K562 (cell line): ENCODE measurements around the gene TLE3. TPM values are rescaled to one million over a fixed set of nuclear protein-coding genes. Genes with fewer than 3 reads are reported as not detected.

Experiments used
- ATAC-seq: fragments of 200-7000 bp; cut with Tn5 transposase; 3 replicates; pipeline ENCODE4 v1.9.1; 2020; ENCODE audit warnings: moderate library complexity
- BruUV-seq: library from RNA; stranded (reverse); fragments of 400-500 nt; replicated peaks from 2 replicates; lab custom pipeline; 2021; lab: Mats Ljungman, UMichigan
- CTCF ChIA-PET: fragments of 300-600 bp; formaldehyde crosslinking; extraction: SDS; loops from one replicate; lab custom pipeline; 2021; ENCODE audit warnings: low intra/inter-chr PET ratio; lab: Yijun Ruan, JAX
- POLR2A ChIA-PET: fragments of 300-600, 350-650 bp; sonication (Branson Sonifier 250); formaldehyde crosslinking; extraction: SDS; loops from one replicate; lab custom pipeline; 2021; ENCODE audit warnings: antibody characterized with exemption, inconsistent platforms; lab: Yijun Ruan, JAX
- DNase-seq, 4 experiments: peaks; one replicate each; pipeline versions ENCODE4 v3.0.0 to v3.0.0-alpha.2; 2011 to 2018; ENCODE audit warnings: low spot score in 3 of 4, mixed read lengths in 3 of 4; ENCODE audit errors: extremely low read depth in 1 of 4
- FAIRE-seq: peaks from 2 replicates; lab custom pipeline; 2011; peaks lifted over from hg19 to GRCh38; lab: Jason Lieb, UNC
- H2AFZ ChIP-seq: 2 replicates; pipeline ENCODE4 v1.6.0; 2011; ENCODE audit warnings: low read depth, low read length, control low read depth, inconsistent platforms
- H3K27ac ChIP-seq: fragments of 200-600 bp; 3 replicates; pipeline ENCODE4 v1.8.0; 2011; ENCODE audit warnings: low read depth, mild to moderate bottlenecking, control low read depth, inconsistent platforms, low read length, moderate library complexity, mixed read lengths; ENCODE audit errors: extremely low read depth
- H3K27me3 ChIP-seq, 2 experiments: fragments of 300-600 bp in 1 of 2; 2 replicates in 1 of 2; 3 replicates in 1 of 2; pipeline versions ENCODE4 v1.6.0 to v1.8.0; 2011; ENCODE audit warnings: inconsistent platforms in 2 of 2, low read length in 2 of 2, mild to moderate bottlenecking in 1 of 2, mixed read lengths in 1 of 2, moderate library complexity in 1 of 2; ENCODE audit not compliant: control insufficient read depth in 2 of 2, insufficient read depth in 2 of 2
- H3K36me3 ChIP-seq: fragments of 300-600 bp; 3 replicates; pipeline ENCODE4 v1.8.0; 2011; ENCODE audit warnings: mild to moderate bottlenecking, low read length, inconsistent platforms; ENCODE audit not compliant: control insufficient read depth, insufficient read depth
- H3K4me1 ChIP-seq, 2 experiments: fragments of 200-600 bp in 1 of 2; replicated peaks in 1 of 2; 2 replicates in 1 of 2; 3 replicates in 1 of 2; pipeline versions ENCODE4 v1.5.1 to v1.8.0; 2011; ENCODE audit warnings: inconsistent platforms in 2 of 2, low read length in 2 of 2, mild to moderate bottlenecking in 1 of 2, mixed read lengths in 1 of 2, moderate library complexity in 1 of 2; ENCODE audit not compliant: control insufficient read depth in 2 of 2, insufficient read depth in 2 of 2
- H3K4me2 ChIP-seq: 2 replicates; pipeline ENCODE4 v1.6.1; 2011; ENCODE audit warnings: low read length, control low read depth, inconsistent platforms, mixed read lengths; ENCODE audit not compliant: insufficient read depth
- H3K4me3 ChIP-seq: fragments of 200-600 bp; sonication (generic), shearing (Covaris generic); 2 replicates; pipeline ENCODE4 v1.5.1; 2016; ENCODE audit warnings: control low read depth, inconsistent platforms
- H3K79me2 ChIP-seq: fragments of 200-600 bp; 3 replicates; pipeline ENCODE4 v1.8.0; 2011; ENCODE audit warnings: low read length, inconsistent platforms; ENCODE audit not compliant: control insufficient read depth, insufficient read depth
- H3K9ac ChIP-seq, 2 experiments: 2 replicates each; pipeline versions ENCODE4 v1.6.0 to v1.6.1; 2011; ENCODE audit warnings: low read depth in 2 of 2, low read length in 2 of 2, control low read depth in 1 of 2, inconsistent platforms in 1 of 2, mild to moderate bottlenecking in 1 of 2, mixed read lengths in 1 of 2; ENCODE audit not compliant: insufficient read depth in 1 of 2
- H3K9me1 ChIP-seq: one replicate; pipeline ENCODE4 v1.6.0; 2011; ENCODE audit warnings: inconsistent platforms, mild to moderate bottlenecking, low read length, moderate library complexity; ENCODE audit not compliant: control insufficient read depth, insufficient read depth
- H3K9me3 ChIP-seq: replicated peaks from 2 replicates; pipeline ENCODE4 v1.5.1; 2011; ENCODE audit warnings: low read depth, low read length, inconsistent platforms; ENCODE audit not compliant: control insufficient read depth, insufficient read depth
- H4K20me1 ChIP-seq: replicated peaks from 2 replicates; pipeline ENCODE4 v1.6.1; 2011; ENCODE audit warnings: low read length, inconsistent platforms, mixed read lengths; ENCODE audit not compliant: control insufficient read depth, insufficient read depth
- ARID1B ChIP-seq: fragments of 450-650 bp; IDR thresholded peaks from 2 replicates; pipeline ENCODE4 v1.6.1; 2016; ENCODE audit warnings: antibody characterized with exemption, mild to moderate bottlenecking, inconsistent platforms
- CEBPB ChIP-seq: fragments of 450-650 bp; IDR thresholded peaks from 2 replicates; pipeline ENCODE4 v1.6.1; 2016; ENCODE audit warnings: missing genetic modification characterization, missing compliant biosample characterization
- CEBPG ChIP-seq, 3 experiments: fragments of 200-800 bp in 1 of 3; sonication (Bioruptor generic) in 1 of 3; sonication (generic) in 1 of 3; formaldehyde crosslinking in 1 of 3; IDR thresholded peaks in 2 of 3; conservative IDR thresholded peaks in 1 of 3; 2 replicates each; pipeline versions ENCODE4 v1.6.1 to v1.8.0; 2016 to 2022; ENCODE audit warnings: missing compliant biosample characterization in 2 of 3, missing genetic modification characterization in 2 of 3, mild to moderate bottlenecking in 1 of 3, missing genetic modification reagents in 1 of 3
- DPF2 ChIP-seq: fragments of 450-650 bp; IDR thresholded peaks from 2 replicates; pipeline ENCODE4 v1.6.1; 2016
- LARP7 ChIP-seq: fragments of 450-650 bp; IDR thresholded peaks from 2 replicates; pipeline ENCODE4 v1.6.1; 2016
- RFX1 ChIP-seq: fragments of 450-650 bp; IDR thresholded peaks from 2 replicates; pipeline ENCODE4 v1.6.1; 2016; ENCODE audit warnings: mild to moderate bottlenecking, moderate library complexity
- SIRT6 ChIP-seq: IDR thresholded peaks from one replicate; pipeline ENCODE4 v1.6.1; 2012; ENCODE audit warnings: low read depth, mild to moderate bottlenecking, control low read depth, inconsistent platforms, low read length, moderate library complexity
- ZNF3 ChIP-seq: fragments of 250-450 bp; sonication (Bioruptor Pico); IDR thresholded peaks from 2 replicates; pipeline ENCODE4 v1.5.0; 2021; ENCODE audit warnings: mild to moderate bottlenecking, moderate library complexity
- WGBS: fragments of 100-300 bp; shearing (Covaris generic); methylation state at CpG from one replicate; pipeline ENCODE4 v1.1.6; 2016; ENCODE audit warnings: low coverage, mixed read lengths; ENCODE audit not compliant: insufficient coverage; ENCODE audit errors: missing lambda C conversion rate; 5-methylcytosine and 5-hydroxymethylcytosine counted together
- in situ Hi-C: fragments of 300-500 bp; cut with MboI; formaldehyde crosslinking; loops from 4 replicates; pipeline ENCODE4 v1.15.0; 2018; ENCODE audit warnings: inconsistent platforms, mixed read lengths
- intact Hi-C: fragments of 100-400 bp; cut with micrococcal nuclease; formaldehyde crosslinking; loops from 2 replicates; pipeline ENCODE4 v1.14.2; 2022
- polyA plus RNA-seq, 8 experiments: library from polyadenylated mRNA; depleted of rRNA in 4 of 8; stranded (reverse) in 5 of 8; unstranded in 3 of 8; fragments of >200 nt; fragmentation: Nextera tagmentation in 2 of 8; fragmentation: Illumina TruSeq in 1 of 8; extraction: Ambion mirVana in 2 of 8; extraction: Trizol in 1 of 8; gene quantifications; 2 replicates each; pipeline versions ENCODE4 v1.2.1 to v1.2.3, GENCODE V29; 2011 to 2014; ENCODE audit warnings: inconsistent platforms in 1 of 8, missing spikeins in 1 of 8
- total RNA-seq, 7 experiments: library from RNA; depleted of rRNA in 6 of 7; stranded (reverse); fragments of >200 nt in 6 of 7; fragmentation: Illumina TruSeq in 2 of 7; extraction: Trizol in 2 of 7; gene quantifications; 2 replicates each; pipeline versions ENCODE4 v1.2.1 to v1.2.3, GENCODE V29; 2011 to 2021; ENCODE audit warnings: low replicate concordance in 1 of 7
- TF ChIP-seq, protein P1 (sequence below): fragments of 450-650 bp; IDR thresholded peaks from 2 replicates; pipeline ENCODE4 v1.6.1; 2016; ENCODE audit warnings: missing biosample characterization, missing genetic modification characterization
- TF ChIP-seq, protein P2 (sequence below): sonication (generic); formaldehyde crosslinking; IDR thresholded peaks from 2 replicates; pipeline ENCODE4 v1.8.1; 2023; ENCODE audit warnings: mild to moderate bottlenecking, missing genetic modification reagents
- TF ChIP-seq, protein P3 (sequence below), 2 experiments: fragments of 250-450 bp in 1 of 2; fragments of 450-650 bp in 1 of 2; sonication (Bioruptor Pico) in 1 of 2; IDR thresholded peaks; 2 replicates each; pipeline versions ENCODE4 v1.6.1 to v1.8.0; 2016 to 2021; ENCODE audit warnings: mild to moderate bottlenecking in 2 of 2, moderate library complexity in 2 of 2, missing compliant biosample characterization in 1 of 2, missing genetic modification characterization in 1 of 2

TLE3 gene
- total and polyA plus RNA-seq, 9 of the 15 experiments (the other 6 are each of a cell fraction or from before 2014, with no cell fraction given), result 1.5 to 84.2 (median 14.1) TPM

DNA sequence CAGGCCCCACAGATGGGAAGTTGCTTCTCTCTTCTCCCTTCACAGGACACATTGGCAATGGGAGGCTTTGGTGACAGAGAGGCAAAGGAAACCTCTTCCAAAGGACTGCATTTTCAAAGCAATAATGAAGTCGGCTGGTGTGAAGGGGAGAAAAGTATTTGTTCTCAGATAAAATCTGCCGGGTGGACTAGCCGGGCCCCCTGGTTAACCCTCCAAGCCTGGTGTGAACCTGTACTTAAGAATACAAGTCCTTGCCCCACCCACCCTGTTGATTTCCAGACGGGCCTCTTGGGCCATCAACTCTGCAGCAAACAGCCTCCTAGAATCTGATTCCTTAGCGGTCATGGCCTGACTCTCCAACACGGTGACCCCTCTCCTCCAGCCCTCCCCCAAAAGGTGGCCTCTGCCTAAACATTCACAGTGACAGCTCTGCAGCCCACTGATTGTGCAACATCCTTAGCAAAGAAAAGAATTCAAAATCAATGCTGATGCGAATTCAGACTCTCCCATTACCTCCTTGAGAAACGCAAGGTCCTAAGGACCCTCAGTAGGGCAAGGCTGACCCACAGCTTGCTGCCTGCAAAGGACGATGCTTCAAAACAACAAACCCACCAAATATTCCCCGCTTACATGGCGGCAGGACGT lies 9.9 kb downstream of the TLE3 start:
- Histone ChIP-seq H3K4me3 (no peak overlapping the region), H3K4me1 (peaks cover 37 to 64% of the 10 kb centered on the region in 2 experiments), H4K20me1 (peaks cover 39% of the 10 kb centered on the region), H3K27me3 (no peaks in the 10 kb centered on the region), H3K4me2 (no peak overlapping the region; the same call in 1 of the 2 replicates), H3K27ac (no peak overlapping the region), H3K9ac (peak overlapping the region in 1 of 2 experiments; percentile 22; a peak in 1 of 4 replicates), H3K79me2 (peaks cover 92% of the 10 kb centered on the region), H3K36me3 (peaks cover 94% of the 10 kb centered on the region), H2AFZ (no peak overlapping the region), H3K9me1 (peaks cover 4% of the 10 kb centered on the region), H3K9me3 (no peaks in the 10 kb centered on the region)
- intact Hi-C loops (no loop called here), in situ Hi-C loops (no loop called here)
- BruUV-seq, result no TSS peak
- FAIRE-seq, result no peak
- peak in 2 of 4 experiments; percentile 21 to 25 for DNase-seq
- TF ChIP-seq CEBPG (CRISPR knock-in tag; IDR thresholded peaks at IDR 0.05) (peak; percentile 71), CEBPG (tag; conservative IDR thresholded peaks at IDR 0.05 in 1 of 2, IDR thresholded peaks at IDR 0.05 in 1 of 2) (peak in 1 of 2 experiments; percentile 79; a peak in 3 of 4 replicates), CEBPB (tag) (peak; percentile 92), LARP7 (no peak)
- 52% methylated on average over 11 of the region's 12 CpGs for WGBS
- ATAC-seq, result peak; percentile 11
- CTCF ChIA-PET, result no interaction called here
- POLR2A ChIA-PET, result interaction anchor here (1.9 kb wide), 1 partner anchor 8 kb away, joined by 20 read pairs; no protein-coding TSS in a partner anchor

DNA sequence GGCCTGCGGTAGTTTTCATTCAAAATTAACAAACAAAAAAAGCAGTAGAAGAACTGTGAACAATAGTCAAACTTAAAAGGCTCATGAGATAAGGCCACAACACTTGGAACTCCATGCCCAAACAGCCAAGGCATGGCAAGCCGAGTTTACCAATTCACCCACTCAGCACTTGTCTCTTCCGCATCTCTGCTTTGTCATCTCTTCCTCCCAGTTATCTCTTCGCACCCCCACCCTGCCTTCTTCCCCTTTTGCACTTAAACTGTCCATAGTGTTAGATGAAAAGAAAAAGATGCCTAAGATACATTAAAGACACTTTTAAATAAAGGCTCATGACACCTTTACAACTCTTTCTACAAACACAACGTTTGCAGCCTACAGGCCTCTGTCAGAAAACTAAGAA lies 11.1 kb downstream of the TLE3 start:
- no peaks in the 10 kb centered on the region for H3K9me3 ChIP-seq
- FAIRE-seq (peak; percentile 91), DNase-seq (peak in 3 of 4 experiments; percentile 16 to 47 (median 47)), ATAC-seq (peak; percentile 61; the same call in 2 of the 3 replicates)
- CTCF ChIA-PET, result no interaction called here
- peak overlapping the region; percentile 23; the same call in 1 of the 2 replicates for H3K4me2 ChIP-seq
- in situ Hi-C loops (no loop called here), intact Hi-C loops (no loop called here)
- H3K27me3 ChIP-seq, result no peaks in the 10 kb centered on the region
- POLR2A ChIA-PET, result interaction anchor here (0.5 to 1.9 kb wide), 6 partner anchors 9 to 39 kb away, joined by 3 to 20 read pairs (median 3); no protein-coding TSS in a partner anchor
- H3K79me2 ChIP-seq, result peaks cover 82% of the 10 kb centered on the region
- no TSS peak for BruUV-seq
- H4K20me1 ChIP-seq, result peaks cover 27% of the 10 kb centered on the region
- H3K9ac ChIP-seq, result no peak overlapping the region
- WGBS, result 19% methylated on average over 5 of the region's 5 CpGs
- peaks cover 30 to 52% of the 10 kb centered on the region in 2 experiments for H3K4me1 ChIP-seq
- peaks cover 4% of the 10 kb centered on the region for H3K9me1 ChIP-seq
- peaks cover 94% of the 10 kb centered on the region for H3K36me3 ChIP-seq
- H2AFZ ChIP-seq, result no peak overlapping the region
- no peak overlapping the region for H3K4me3 ChIP-seq
- no peak overlapping the region for H3K27ac ChIP-seq
- TF ChIP-seq SIRT6 (no peak), ZNF3 (CRISPR knock-in tag) (no peak), DPF2 (peak; percentile 81), RFX1 (no peak), ARID1B (peak; percentile 77)
- TF ChIP-seq, protein P1, sequence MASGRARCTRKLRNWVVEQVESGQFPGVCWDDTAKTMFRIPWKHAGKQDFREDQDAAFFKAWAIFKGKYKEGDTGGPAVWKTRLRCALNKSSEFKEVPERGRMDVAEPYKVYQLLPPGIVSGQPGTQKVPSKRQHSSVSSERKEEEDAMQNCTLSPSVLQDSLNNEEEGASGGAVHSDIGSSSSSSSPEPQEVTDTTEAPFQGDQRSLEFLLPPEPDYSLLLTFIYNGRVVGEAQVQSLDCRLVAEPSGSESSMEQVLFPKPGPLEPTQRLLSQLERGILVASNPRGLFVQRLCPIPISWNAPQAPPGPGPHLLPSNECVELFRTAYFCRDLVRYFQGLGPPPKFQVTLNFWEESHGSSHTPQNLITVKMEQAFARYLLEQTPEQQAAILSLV (tag), result no peak
- TF ChIP-seq, protein P2, sequence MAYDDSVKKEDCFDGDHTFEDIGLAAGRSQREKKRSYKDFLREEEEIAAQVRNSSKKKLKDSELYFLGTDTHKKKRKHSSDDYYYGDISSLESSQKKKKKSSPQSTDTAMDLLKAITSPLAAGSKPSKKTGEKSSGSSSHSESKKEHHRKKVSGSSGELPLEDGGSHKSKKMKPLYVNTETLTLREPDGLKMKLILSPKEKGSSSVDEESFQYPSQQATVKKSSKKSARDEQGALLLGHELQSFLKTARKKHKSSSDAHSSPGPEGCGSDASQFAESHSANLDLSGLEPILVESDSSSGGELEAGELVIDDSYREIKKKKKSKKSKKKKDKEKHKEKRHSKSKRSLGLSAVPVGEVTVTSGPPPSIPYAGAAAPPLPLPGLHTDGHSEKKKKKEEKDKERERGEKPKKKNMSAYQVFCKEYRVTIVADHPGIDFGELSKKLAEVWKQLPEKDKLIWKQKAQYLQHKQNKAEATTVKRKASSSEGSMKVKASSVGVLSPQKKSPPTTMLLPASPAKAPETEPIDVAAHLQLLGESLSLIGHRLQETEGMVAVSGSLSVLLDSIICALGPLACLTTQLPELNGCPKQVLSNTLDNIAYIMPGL (CRISPR knock-in tag), result no peak
- TF ChIP-seq, protein P3, sequence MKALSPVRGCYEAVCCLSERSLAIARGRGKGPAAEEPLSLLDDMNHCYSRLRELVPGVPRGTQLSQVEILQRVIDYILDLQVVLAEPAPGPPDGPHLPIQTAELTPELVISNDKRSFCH (CRISPR knock-in tag; IDR thresholded peaks at IDR 0.05), result no peak
- TF ChIP-seq, protein P3 (tag; IDR thresholded peaks at IDR 0.05), result no peak
